SK-N-MC (cell line): ENCODE results near the gene KCNS3.

Experiments used
- EZH2 ChIP-seq: fragments of 200-600 bp; sonication (generic); IDR thresholded peaks from one replicate; pipeline ENCODE4 v1.6.1; 2017; ENCODE audit warnings: antibody characterized with exemption
- POLR2AphosphoS5 ChIP-seq: IDR thresholded peaks from 2 replicates; pipeline ENCODE4 v1.6.1; 2012; ENCODE audit warnings: mild to moderate bottlenecking, low read depth, low read length, borderline replicate concordance

DNA sequence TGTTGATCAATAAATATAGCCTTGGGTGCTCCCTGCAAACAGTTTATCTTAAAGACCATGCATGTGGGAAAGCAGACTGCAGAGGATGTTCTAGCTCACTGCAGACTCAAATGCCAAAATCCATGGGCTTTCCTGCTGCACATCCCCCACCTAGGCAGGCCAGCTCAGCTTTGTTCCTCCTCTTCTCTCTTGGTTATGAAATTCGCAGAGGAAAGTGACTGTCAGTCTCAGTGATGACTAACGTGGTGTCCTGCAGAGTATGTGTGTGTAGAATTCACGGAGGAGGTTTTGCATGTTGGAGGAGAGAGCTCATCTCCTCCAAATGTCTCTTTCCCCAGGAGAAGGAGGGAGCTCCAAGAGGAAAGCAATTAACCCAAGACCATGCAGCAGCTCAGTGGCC is 21.4 kb upstream of the KCNS3 start:
- TF ChIP-seq EZH2 (no peak), POLR2AphosphoS5 (no peak)
